ENCODE results near the gene CHRND. TPM values are rescaled to one million over a fixed set of nuclear protein-coding genes. Genes with fewer than 3 reads are reported as not detected.
A peak's percentile ranks its signal among the peaks of the same experiment; 100 is the strongest.

Gene CHRND
- polyA plus RNA-seq, 1 donor (not counting 4 experiments of a cell fraction or from before 2014, with no cell fraction given) = not detected

- peak; percentile 42 for TF ChIP-seq EZH2 (IDR thresholded peaks at IDR 0.05; ENCODE audit: low read length)
- no peak for TF ChIP-seq CTCF (optimal IDR thresholded peaks at IDR 0.05 in 1 of 3, IDR thresholded peaks at IDR 0.05 in 1 of 3, conservative IDR thresholded peaks at IDR 0.05 in 1 of 3; ENCODE audit: extremely low read depth in 1 of 3, insufficient read depth in 2 of 3, low read length in 3 of 3)
- no peaks in the 10 kb centered on the region for H3K4me1 ChIP-seq (ENCODE audit: control insufficient read depth, extremely low read depth, insufficient read depth, low read length)
- peaks cover 49% of the 10 kb centered on the region for H3K27me3 ChIP-seq (ENCODE audit: control insufficient read depth, extremely low read depth, insufficient read depth, low read length)
- H3K9ac ChIP-seq (ENCODE audit: control insufficient read depth, extremely low read depth, insufficient read depth, low read length) = no peak overlapping the region
- no peak overlapping the region for H3K4me3 ChIP-seq (ENCODE audit: control insufficient read depth in 2 of 3, extremely low read depth in 1 of 3, insufficient read depth in 2 of 3, low read depth in 1 of 3, low read length in 3 of 3)
- H3K36me3 ChIP-seq (ENCODE audit: control insufficient read depth in 2 of 2, extremely low read depth in 1 of 2, insufficient read depth in 2 of 2, low read length in 2 of 2) = no peaks in the 10 kb centered on the region
- dilution Hi-C loops (cut with MboI; ENCODE audit: extremely low pct_ligation_motif_present, low sequenced_read_pairs) = no loop called here
- no peaks in the 10 kb centered on the region for H3K9me1 ChIP-seq (ENCODE audit: control insufficient read depth, extremely low read depth, insufficient read depth, low read length)
- no peak for FAIRE-seq
- H3K79me2 ChIP-seq (ENCODE audit: control insufficient read depth, insufficient read depth, low read length) = no peaks in the 10 kb centered on the region
- no peak overlapping the region for H3K27ac ChIP-seq (ENCODE audit: control insufficient read depth, insufficient read depth, low read length)
- no peaks in the 10 kb centered on the region for H4K20me1 ChIP-seq (ENCODE audit: control insufficient read depth, extremely low read depth, insufficient read depth, low read length)
- no peaks in the 10 kb centered on the region for H3K9me3 ChIP-seq (ENCODE audit: control insufficient read depth, low read depth, low read length)
- H3K4me2 ChIP-seq (ENCODE audit: control insufficient read depth, extremely low read depth, insufficient read depth, low read depth, low read length) = no peak overlapping the region
- H2AFZ ChIP-seq (ENCODE audit: control insufficient read depth, low read length) = no peak overlapping the region
- no peak for DNase-seq (ENCODE audit: low read depth, low spot score)
These were observed 2.6 kb upstream of the CHRND start for GRCh38 chr2:232523402-232523681.

- no peaks in the 10 kb centered on the region for H3K79me2 ChIP-seq (ENCODE audit: control insufficient read depth, insufficient read depth, low read length)
- no peaks in the 10 kb centered on the region for H3K9me3 ChIP-seq (ENCODE audit: control insufficient read depth, low read depth, low read length)
- H3K27ac ChIP-seq (ENCODE audit: control insufficient read depth, insufficient read depth, low read length) = no peak overlapping the region
- no peaks in the 10 kb centered on the region for H4K20me1 ChIP-seq (ENCODE audit: control insufficient read depth, extremely low read depth, insufficient read depth, low read length)
- H3K4me2 ChIP-seq (ENCODE audit: control insufficient read depth, extremely low read depth, insufficient read depth, low read depth, low read length) = peak overlapping the region; percentile 45
- dilution Hi-C loops (cut with MboI; ENCODE audit: extremely low pct_ligation_motif_present, low sequenced_read_pairs) = no loop called here
- no peak overlapping the region for H3K4me3 ChIP-seq (ENCODE audit: control insufficient read depth in 2 of 3, extremely low read depth in 1 of 3, insufficient read depth in 2 of 3, low read depth in 1 of 3, low read length in 3 of 3)
- DNase-seq (ENCODE audit: low read depth, low spot score) (no peak), FAIRE-seq (no peak)
- H3K9me1 ChIP-seq (ENCODE audit: control insufficient read depth, extremely low read depth, insufficient read depth, low read length) = no peaks in the 10 kb centered on the region
- H3K36me3 ChIP-seq (ENCODE audit: control insufficient read depth in 2 of 2, extremely low read depth in 1 of 2, insufficient read depth in 2 of 2, low read length in 2 of 2) = no peaks in the 10 kb centered on the region
- no peak overlapping the region for H2AFZ ChIP-seq (ENCODE audit: control insufficient read depth, low read length)
- peaks cover 49% of the 10 kb centered on the region for H3K27me3 ChIP-seq (ENCODE audit: control insufficient read depth, extremely low read depth, insufficient read depth, low read length)
- TF ChIP-seq CTCF (optimal IDR thresholded peaks at IDR 0.05 in 1 of 3, IDR thresholded peaks at IDR 0.05 in 1 of 3, conservative IDR thresholded peaks at IDR 0.05 in 1 of 3; ENCODE audit: extremely low read depth in 1 of 3, insufficient read depth in 2 of 3, low read length in 3 of 3) = peak in 2 of 3 experiments; percentile 12 to 63
- TF ChIP-seq EZH2 (IDR thresholded peaks at IDR 0.05; ENCODE audit: low read length) = peak; percentile 70
- H3K4me1 ChIP-seq (ENCODE audit: control insufficient read depth, extremely low read depth, insufficient read depth, low read length) = no peaks in the 10 kb centered on the region
- no peak overlapping the region for H3K9ac ChIP-seq (ENCODE audit: control insufficient read depth, extremely low read depth, insufficient read depth, low read length)
These were observed 2.0 kb upstream of the CHRND start for GRCh38 chr2:232523682-232524597.

Measured in keratinocyte (primary cell).